Measurements from ENCODE around the gene CRYBB3. TPM values are rescaled to one million over a fixed set of nuclear protein-coding genes. Genes with fewer than 3 reads are reported as not detected.
"Not testable (repeated sequence)": the region's sequence is repeated elsewhere in the genome, so short reads cannot be mapped to it uniquely, and the experiment has no call there.

The CRYBB3 gene
- total RNA-seq, 1 donor from 2014 or later: not detected

DNA sequence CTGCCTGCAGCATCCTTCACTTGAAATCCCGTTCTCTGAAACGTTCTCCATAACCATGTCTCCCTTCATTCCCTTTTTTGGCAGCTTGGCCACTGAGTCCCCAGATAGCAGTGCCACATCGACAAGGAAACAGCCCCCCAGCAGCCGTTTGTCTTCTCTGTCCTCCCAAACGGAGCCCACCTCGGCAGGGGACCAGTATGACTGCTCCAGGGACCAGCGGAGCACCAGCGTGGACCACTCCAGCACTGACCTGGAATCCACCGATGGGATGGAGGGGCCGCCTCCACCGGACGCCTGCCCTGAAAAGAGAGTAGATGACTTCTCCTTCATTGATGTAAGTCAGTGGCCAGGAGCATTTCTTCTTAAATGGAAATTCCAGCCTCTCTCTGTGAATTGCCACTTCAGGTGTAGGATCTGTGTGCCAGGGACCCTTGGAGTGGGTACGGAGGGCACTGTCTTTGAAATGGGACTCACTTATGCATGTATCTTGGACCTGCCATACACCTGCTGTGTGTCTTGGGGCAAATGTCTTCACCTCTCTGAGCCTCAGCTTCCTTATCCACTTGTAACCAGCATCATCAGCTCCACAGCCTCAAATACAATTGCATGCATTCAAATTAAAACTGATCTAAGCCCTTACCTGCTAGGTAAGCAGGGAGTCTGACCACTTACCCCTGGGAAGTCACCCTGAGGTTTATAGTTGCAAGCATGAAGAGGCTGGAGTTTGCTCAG lies 25.3 kb upstream of the CRYBB3 start:
- intact Hi-C loops (cut with DNase I): loop anchor here (5.0 to 10.0 kb wide), 2 partner anchors 62 to 90 kb away; no protein-coding TSS in a partner anchor
- DNase-seq (ENCODE audit: low spot score): no peak

DNA sequence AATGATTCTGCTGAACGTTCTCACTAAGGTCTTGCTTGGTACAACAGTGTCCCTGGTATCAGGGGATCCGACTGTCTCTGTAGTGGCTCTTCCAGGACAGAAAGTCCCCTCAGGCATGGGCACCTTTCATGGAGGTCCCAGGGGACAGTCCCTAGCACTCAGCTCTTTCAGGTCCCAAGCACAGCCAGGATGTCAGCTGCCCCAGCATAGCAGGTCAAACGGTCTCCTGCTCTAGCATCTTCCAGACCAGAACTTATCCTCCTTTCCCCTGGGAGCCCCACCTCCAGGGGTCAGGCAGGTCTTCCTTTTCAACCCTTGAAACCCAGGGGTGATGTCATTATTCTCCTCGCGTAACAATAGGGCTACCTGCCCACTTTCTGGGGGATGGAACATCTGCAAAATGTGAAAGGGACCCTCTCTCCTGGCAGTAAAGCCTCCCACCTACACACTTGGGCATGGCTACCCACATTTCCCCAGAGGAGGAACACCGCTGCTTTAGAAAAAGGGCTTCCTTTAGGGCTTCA lies 24.7 kb upstream of the CRYBB3 start:
- intact Hi-C loops (cut with DNase I): loop anchor here (5.0 to 10.0 kb wide), 2 partner anchors 63 to 90 kb away; no protein-coding TSS in a partner anchor
- DNase-seq (ENCODE audit: low spot score): no peak

DNA sequence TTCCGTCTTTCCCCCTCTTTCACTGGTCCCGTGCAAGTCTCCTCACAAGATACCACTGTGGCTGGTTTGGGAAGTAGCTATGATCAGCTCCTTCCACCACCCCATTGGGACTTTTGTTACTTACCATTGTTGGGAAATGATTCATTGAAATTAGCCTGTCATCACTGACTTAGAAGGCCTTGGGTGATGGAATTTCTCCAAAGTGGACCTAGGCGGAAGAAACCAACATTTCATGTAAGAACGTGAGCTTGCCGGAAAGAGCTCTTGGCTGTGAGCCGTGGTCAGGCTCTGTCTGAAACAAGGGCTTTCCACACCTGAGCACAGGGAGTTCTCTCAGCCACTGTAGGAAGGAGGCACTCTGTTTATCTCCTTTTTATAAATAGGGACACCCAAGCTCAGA lies 23.5 kb upstream of the CRYBB3 start:
- no peak for DNase-seq (ENCODE audit: low spot score)
- intact Hi-C loops (cut with DNase I): loop anchor here (10.0 kb wide), 1 partner anchor 91 kb away; no protein-coding TSS in a partner anchor

DNA sequence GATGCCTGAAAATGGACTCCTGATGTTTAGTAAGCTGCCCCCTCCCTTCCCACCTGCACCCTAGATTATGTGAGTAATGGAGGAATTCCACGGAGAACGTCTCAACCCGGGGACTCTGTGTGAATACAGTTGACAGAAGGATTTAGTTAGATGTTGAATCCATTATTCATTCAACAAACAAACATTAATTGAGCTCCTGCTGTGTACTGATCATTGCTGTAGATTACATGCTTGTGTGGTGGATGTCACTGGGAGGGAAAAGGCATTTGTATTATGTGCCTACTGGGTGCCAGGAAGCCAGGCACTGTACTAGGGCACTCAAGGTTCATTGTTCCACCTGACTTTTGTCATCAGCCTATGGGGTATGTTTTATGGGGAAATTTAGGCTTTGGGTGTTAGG lies 22.9 kb upstream of the CRYBB3 start:
- DNase-seq (ENCODE audit: low spot score): no peak
- intact Hi-C loops (cut with DNase I): loop anchor here (10.0 kb wide), 1 partner anchor 92 kb away; no protein-coding TSS in a partner anchor

DNA sequence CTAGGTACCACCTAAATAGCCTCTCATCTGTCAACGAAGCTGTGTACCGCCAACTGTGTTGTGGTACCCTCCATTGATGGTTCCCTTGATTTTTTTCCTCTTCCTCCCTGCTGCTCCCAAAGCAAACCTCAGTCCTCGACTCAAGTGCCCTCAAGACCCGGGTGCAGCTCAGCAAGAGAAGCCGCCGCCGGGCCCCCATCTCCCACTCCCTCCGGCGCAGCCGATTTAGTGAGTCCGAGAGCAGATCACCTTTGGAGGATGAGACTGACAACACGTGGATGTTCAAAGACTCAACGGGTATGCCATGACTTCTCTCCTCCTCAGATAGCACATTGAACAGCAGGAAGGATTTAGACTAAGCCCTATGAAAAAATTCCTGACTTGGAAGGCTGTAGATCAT lies 22.4 kb upstream of the CRYBB3 start:
- intact Hi-C loops (cut with DNase I): loop anchor here (10.0 kb wide), 1 partner anchor 92 kb away; no protein-coding TSS in a partner anchor
- DNase-seq (ENCODE audit: low spot score): no peak

DNA sequence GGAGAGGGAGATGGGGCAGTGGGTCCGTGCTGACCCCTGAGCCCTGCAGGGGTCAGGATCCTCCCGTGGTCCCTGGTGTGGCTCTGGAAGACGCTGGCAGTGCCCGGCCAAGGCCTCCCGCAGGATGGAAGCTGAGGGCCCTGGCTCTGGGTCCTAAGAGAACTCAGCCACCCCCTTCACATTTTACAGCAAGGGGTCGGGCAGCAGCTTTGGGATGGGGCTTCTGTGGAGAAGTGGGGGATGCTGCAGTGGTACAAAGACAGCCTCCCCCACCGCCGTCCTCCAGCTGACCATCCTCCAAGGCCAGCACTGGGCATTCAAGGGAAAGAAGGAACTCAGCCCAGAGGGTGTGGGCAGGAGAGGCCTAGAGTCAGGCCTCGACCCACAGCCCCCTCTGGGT lies 21.8 kb upstream of the CRYBB3 start:
- intact Hi-C loops (cut with DNase I): loop anchor here (10.0 kb wide), 1 partner anchor 93 kb away; no protein-coding TSS in a partner anchor
- DNase-seq (ENCODE audit: low spot score): no peak

DNA sequence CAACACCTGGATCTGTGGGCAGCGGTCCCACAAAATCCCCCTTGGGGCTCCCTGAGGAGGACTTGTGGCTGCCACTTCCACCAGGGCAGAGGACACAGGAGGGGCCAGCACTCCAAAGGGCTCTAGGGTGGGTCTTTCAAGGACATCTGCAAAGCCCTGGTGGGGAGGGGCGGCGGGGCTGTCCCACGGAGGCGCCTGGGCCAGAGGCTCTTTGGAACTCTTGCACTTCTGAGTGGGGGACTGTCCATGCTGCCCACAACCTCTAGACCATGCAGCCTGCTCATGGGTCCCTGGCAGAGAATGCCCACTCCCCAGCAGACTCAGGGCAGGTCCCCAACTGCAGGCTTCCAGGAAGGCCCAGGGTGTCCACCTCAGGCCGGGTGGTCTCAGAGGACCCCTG lies 21.3 kb upstream of the CRYBB3 start:
- not testable (repeated sequence) for DNase-seq (ENCODE audit: low spot score)
- intact Hi-C loops (cut with DNase I): loop anchor here (10.0 kb wide), 1 partner anchor 94 kb away; no protein-coding TSS in a partner anchor

DNA sequence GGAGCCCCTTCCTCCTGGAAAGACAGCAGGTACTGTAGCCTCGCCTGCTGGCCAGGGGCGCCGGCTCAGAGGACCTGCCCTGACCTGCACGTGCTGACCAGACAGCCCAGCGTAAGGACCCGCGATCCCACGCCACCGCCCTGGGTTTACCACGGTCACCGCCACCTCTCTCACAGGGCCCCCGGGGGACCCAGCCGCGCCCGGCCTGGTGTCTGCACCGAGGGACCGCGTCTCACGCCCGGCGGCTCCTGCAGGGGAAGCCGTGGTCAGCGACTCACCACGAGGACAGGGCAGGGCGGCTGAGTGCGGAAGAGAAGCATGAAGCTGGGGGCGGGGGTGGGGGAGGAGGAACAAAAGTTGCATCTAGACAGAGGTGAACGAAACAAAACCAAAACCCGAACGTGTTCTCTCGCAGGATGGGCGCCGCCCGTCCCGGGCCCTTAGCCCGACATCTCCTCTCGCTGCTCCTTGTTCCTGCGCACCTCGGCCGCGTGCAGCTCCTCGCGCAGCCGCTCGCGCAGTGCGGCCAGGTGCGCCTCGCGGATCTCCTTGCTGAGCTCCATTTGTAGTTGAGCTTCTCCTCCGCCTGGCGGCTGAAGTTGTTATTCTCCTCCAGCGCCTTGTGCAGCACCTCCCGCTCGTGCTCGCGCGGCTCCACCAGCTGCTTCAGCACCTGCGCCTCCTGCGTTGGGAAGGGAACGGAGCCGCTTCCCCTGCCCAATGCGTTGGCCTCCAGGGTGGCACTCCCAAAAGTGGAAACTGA lies 20.6 kb upstream of the CRYBB3 start:
- DNase-seq (ENCODE audit: low spot score): not testable (repeated sequence)
- intact Hi-C loops (cut with DNase I): loop anchor here (10.0 kb wide), 1 partner anchor 94 kb away; no protein-coding TSS in a partner anchor

DNA sequence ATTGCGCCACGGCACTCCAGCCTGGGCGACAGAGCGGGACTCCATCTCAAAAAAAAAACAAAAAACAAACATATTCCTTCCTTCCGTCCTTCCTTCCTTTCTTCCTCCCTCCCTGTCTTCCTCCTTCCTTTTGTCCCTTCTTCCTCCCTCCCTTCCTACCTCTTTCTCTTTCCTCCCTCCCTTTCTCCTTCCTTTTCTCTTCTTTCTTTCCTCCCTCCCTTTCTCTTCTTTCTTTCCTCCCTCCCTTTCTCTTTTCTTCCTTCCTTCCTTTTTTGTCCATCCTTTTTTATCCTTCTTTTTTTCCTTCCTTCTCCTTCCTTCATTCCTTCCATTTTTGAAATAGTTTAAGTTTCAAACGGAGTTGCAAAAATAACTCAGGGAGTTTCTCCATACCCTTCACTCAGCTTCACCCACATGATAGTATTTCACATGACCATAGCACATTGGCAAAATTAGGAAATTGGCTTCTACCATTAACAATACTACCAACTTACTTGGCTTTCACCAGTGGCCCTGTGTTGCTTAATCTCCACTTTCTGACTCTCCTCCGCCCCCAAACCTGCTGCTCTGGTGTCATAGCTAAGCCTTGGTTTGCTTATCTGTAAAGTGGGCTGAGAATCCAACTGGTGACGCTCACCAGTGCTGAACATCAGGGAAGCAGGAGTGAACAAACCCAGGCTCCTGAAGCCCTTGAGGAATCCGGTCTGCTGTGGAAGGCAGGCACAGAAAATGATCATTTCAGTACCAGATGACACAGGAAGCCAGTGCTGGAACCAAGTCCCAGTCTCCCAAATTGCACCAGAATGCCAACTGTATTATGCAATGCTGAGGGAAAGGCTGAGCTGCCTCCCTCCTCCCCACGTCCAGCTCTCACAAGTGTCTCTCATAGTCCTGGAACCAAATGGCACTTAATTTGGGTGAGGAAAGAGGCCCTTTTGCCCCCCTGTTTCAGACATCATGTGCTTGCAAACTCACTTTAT lies 17.2 kb upstream of the CRYBB3 start:
- intact Hi-C loops (cut with DNase I): no loop called here
- DNase-seq (ENCODE audit: low spot score): no peak

DNA sequence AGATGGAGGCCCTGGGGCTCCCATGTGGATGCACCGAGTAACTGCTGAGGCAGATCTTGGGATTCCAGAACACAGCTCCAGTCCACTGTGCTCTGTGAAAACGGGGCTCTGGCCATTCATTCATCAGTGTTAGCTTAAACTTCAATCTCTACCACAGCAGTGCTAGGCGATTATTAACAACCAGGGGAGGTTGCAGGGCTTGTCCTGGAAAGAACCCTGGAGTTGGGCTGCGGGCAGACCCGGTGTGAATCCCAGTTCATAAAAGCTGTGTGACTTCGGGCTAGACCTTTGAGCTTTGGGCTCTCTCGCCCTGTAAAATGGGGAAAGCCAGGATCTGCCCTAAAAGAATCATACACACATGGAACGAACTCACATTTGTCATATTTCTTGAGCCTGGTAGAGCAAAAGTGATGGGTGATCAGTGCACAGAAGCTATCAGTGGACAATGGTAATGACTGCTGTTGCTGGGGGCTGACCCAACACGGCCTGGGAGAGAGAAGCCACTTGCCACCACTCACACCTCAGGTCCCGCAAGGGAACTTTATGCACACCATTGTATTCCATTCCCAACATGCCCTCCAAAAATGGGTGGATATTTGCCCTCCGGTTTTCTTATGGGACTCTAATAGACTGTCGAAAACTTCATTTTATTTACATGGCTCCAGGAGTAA lies 15.6 kb upstream of the CRYBB3 start:
- intact Hi-C loops (cut with DNase I): no loop called here
- no peak for DNase-seq (ENCODE audit: low spot score)

DNA sequence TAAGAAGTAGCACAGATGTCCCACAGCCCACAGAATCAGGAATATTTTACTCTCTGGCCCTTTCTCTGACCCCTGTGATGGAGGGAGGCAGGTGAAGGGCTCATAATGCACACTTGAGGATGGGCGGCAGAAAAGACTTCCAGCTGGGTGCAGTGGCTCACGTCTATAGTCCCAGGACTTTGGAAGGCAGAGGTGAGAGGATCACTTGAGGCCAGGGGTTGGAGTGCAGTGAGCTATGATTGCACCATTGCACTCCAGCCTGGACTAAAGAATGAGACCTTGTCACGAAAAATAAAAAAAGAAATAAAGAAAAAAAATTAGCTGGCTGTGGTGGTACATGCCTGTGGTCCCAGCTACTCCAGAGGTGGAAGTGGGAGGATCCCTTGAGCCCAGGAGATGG lies 13.5 kb upstream of the CRYBB3 start:
- intact Hi-C loops (cut with DNase I): no loop called here
- no peak for DNase-seq (ENCODE audit: low spot score)

DNA sequence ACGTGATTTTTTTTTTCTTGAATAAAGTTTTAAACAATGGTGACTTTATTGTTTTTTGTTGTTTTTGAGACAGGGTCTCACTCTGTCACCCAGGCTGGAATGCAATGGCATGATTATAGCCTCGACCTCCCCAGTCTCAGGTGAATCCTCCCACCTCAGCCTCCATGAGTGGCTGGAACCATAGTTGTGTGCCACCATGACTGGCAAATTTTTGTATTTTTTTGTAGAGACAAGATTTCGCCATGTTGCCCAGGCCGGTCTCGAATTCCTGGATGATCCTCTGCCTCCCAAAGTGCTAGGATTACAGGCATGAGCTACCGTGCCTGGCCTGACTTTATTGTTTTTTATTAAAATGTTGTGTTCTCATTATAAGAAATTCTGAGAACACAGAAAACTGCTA lies 12.2 kb upstream of the CRYBB3 start:
- intact Hi-C loops (cut with DNase I): no loop called here
- DNase-seq (ENCODE audit: low spot score): no peak

DNA sequence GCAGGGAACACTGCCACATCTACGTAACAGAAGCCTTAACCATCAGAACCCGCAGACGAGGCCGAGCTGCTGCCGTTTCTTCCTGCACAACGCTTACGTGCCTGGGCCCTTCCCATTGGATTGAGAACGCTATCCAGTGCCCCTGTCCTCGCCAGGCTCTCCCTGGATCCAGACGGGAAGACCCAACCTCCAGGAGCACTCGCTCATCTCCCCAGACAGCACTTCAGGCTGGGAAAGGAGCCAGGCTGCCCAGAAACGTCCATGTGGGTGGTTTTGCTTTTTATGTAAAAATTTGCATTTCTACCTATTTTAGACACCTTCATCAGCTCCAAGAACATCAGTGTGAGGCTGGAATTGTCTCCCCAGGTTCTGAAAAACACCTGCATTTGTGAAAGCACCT lies 7.3 kb upstream of the CRYBB3 start:
- intact Hi-C loops (cut with DNase I): no loop called here
- no peak for DNase-seq (ENCODE audit: low spot score)

DNA sequence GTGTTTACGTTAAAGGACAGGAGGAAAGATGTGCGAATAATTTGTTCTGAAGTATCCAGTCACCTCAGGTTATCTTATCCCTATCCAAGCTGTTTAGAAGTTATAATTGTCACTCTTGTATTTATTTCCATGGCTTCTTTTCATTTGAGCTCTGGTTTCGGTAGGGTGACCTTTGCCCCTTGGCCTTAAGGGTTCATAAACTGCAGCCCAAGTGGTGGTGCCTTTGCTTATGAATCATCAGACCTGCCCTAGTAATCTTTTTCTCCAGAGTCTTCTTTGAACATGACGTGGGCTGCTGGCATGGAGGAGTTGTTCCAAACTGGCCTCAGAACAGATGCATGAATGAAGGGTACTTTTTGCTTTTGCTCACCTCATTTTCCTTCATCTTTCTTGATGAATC lies 6.5 kb upstream of the CRYBB3 start:
- intact Hi-C loops (cut with DNase I): no loop called here

DNA sequence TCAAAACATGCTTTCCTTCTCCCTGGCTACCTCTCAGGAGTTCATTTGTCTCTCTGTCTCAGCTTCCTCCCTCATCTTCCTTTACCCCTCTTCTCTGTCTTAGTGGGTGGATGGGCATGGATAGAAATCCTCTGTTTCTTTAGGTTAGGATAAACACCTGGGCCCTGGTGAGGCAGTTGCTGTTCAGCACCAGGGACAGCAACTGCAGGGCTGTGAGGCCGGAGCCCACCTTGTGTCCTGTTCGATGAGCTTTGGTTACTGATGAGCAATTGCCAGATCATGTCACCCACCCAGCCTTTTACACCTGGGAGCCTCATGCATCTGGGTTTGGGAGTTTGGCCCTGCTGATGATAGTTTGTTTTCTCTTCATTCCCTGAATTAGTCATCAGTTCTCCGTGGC lies 6.1 kb upstream of the CRYBB3 start:
- intact Hi-C loops (cut with DNase I): no loop called here
- DNase-seq (ENCODE audit: low spot score): no peak

More for the DNA sequence above, 6.5 kb upstream of the CRYBB3 start:
- no peak for DNase-seq (ENCODE audit: low spot score)

DNA sequence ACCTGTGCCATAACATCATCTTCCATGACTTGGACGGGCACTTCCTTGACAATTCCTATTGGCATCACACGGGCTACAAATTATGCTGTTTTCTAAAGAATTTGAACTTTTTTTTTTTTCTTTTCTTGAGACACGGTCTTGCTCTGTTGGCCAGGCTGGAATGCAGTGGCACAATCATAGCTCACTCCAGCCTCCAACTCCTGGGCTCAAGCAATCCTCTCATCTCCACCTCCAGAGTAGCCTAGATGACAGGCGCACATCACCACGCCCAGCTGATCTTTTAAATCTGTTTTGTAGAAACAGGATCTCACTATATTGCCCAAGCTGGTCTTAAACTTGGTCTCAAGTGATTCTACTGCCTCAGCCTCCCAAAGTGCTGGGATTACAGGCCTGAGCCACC lies 3.3 kb upstream of the CRYBB3 start:
- no peak for DNase-seq (ENCODE audit: low spot score)

DNA sequence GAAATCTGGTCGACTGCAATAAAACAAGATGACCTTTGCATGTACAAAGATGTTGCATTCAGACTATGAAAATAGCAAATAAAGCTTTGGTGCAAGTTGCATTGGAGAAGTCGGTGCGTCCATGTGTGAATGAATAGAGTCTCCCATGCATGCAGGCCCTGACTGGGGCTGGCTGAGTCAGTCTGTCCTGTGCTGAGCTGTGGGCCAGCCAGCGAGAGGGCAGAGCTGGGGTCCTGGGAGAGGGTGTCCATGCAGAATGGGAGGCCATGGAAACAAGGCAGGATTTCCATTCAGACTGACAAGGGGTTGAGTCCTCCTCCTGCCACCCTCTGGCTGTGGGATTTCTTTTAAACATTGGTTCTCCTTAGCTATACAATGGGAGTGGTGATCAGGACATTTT lies 2.3 kb upstream of the CRYBB3 start:
- intact Hi-C loops (cut with DNase I): no loop called here
- no peak for DNase-seq (ENCODE audit: low spot score)

More for the DNA sequence above, 3.3 kb upstream of the CRYBB3 start:
- intact Hi-C loops (cut with DNase I): no loop called here

DNA sequence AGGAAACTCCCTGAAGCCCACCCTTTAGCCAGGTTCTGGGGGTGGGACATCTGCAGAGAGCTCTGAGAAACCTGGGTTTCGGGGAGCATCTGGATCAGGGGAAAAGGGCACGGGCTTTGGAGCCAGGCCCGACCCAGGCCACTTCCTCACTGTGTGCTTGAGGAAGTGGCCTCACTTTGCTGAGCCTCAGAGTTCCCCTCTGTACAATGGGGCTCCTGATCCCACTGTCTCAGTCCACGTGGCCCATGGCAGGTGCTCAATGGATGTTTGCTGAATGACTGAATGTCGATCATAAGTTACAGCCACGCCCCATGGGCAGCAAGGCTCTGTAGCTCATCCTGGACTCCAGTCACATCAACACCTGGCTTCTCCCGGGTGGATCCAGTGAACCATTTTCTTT lies 1.3 kb downstream of the CRYBB3 start:
- DNase-seq (ENCODE audit: low spot score): no peak
- intact Hi-C loops (cut with DNase I): loop anchor here (5.0 kb wide), 1 partner anchor 136 kb away; no protein-coding TSS in a partner anchor
